Cerebellar nuclear complex (tissue), 1 donor: Measurements from ENCODE around the gene RALGAPA2.
A peak's percentile ranks its signal among the peaks of the same experiment; 100 is the strongest.
"Not testable (repeated sequence)": the region's sequence is repeated elsewhere in the genome, so short reads cannot be mapped to it uniquely, and the experiment has no call there.

ENCODE experiments used
- DNase-seq, 2 experiments: peaks; one replicate each; lab custom pipeline; 2025; lab: John Stamatoyannopoulos, UW

The RALGAPA2 gene

DNA sequence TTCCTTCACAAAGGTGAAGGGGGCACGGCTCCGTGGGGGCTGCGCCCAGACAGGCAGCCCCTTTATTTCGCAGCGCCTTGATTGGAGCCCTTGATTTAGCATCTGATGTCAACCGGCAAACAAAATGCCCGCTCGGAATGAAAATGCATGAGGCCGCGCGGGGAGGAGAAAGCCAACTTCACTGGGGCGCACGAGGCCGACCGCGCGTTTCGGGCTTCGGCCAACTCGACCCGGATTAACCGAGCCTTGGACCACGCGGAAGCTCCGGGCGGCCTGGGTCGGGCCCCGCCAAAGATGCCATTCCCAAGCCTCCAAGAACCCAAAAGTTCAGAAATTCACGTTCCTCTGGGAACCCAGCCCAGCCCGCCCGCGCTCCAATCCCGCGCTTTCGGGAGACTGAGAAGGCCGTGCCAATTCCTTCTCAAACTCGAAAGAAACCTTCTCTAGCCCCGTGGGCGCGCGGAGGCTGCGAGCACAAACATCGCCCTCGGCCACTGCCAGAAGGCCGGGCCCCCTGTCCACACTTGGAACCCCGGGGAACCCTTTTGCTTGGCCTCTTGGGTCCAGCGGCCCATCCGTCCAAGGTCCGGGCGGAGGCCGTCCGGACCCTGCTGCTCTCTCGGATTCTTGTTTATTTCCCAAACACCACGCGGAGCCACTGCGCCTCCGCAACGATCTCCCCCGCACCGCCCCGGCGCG lies 345.4 kb downstream of the RALGAPA2 start:
- no peak for DNase-seq

DNA sequence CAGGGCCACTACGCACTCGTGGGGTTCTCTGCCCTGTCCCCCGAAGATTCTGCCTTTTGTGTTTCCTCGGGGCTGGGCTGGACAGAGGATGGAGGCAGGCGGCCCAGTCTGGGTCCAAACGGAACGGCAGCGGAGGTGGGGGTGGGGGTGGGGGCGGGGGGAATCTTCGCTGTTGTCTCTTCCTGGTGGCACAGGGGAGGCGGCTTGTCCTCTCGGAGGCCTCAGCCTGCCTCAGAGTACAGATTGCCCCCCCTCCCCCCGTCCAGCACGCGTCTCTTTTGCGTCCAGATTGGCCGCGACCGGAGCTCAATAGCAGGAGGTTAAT lies 345.9 kb downstream of the RALGAPA2 start:
- no peak for DNase-seq

DNA sequence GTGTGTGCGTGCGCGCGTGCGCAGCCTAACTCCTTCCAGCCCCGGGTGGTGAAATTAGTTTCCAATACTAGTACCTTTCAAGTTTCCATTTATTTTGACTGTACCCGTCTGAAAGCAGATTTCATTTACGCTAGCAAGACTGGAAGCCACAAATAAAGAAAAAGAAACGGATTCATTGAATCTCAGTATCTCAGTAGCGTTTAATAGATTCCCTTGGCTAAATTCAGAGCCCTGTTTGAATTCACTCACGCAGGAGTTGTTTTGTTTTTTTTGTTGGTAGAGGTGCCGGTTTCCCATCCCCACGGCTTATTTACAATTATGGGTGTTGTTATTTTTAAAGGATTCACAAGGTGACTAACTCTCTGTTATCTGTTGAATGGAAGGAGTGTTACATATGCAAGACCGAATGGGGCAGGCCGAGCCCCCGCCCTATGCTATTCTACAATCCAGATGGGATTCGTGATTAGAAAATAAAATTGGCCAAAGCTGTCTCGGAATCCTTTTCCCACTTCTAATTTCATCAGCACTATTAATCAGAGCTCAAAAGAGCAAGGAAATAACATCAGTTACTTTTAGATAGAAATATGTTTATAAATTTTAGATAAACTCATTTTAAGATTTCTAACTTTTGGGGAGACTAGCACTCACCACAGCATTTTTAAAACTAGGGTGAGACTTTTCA lies 346.8 kb downstream of the RALGAPA2 start:
- no peak for DNase-seq

DNA sequence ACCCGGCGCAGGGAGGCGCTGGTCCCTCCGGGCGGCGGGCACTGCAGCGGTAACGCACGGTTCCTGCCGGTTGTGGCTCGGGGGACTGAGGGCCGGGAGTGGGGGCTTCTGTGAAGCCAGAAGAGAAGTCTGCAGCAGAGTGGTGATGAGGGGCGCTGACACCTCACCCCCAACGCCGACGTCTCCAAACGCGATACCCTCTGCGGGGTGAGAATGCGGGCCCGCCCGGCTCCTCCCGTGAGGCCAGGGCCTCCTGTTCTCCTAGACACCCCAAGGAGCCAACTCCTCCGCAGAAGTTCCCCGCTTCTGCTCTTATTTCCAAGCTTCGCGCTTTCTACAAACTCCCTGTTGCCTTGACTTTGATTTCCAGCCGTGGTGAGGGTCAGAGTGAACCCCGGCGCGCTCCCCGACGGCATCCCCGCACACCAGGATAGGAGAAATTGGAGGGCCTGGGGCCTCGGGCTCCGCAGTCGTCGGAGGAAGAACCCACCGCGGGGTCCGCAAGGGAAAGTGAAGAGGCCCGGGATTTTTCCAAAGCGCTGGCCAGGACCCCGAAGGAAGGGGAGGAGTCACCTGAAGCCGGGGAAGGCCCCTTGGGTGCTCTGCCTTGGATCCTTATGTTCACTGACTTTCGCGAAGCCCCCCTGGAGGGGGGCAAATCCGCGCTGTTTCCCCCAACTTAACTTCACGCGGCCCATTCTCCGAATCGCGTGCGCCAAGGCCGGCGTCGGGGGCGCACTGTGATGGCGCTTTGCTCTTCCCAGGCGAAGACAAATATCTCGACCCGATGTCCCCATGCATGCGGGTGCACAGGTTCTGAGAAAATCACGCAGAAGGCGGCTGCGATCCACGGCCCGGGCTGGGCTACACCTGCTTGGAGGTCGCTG lies 347.6 kb downstream of the RALGAPA2 start:
- no peak for DNase-seq

- no peak for DNase-seq
These were observed 348.4 kb downstream of the RALGAPA2 start for GRCh38 chr20:20363799-20364592.

DNA sequence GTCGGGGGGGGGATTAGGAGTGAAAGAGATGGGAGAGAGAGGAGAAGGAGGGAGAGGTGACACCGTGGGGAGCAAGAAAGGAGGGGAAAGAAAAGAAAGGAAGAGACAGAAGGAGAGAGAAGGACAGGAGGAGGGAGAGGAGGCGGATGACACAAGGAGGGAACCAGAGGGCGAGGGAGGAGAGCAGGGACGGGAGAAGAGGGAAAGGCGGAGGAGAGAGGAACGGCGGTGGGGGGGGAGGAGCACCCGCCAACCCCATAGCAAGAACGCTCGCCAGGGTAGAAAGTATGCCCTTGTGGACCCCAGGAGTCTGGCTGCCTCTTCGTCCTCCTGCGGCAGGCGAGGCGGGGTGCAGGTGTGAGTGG lies 349.0 kb downstream of the RALGAPA2 start:
- DNase-seq, result no peak

DNA sequence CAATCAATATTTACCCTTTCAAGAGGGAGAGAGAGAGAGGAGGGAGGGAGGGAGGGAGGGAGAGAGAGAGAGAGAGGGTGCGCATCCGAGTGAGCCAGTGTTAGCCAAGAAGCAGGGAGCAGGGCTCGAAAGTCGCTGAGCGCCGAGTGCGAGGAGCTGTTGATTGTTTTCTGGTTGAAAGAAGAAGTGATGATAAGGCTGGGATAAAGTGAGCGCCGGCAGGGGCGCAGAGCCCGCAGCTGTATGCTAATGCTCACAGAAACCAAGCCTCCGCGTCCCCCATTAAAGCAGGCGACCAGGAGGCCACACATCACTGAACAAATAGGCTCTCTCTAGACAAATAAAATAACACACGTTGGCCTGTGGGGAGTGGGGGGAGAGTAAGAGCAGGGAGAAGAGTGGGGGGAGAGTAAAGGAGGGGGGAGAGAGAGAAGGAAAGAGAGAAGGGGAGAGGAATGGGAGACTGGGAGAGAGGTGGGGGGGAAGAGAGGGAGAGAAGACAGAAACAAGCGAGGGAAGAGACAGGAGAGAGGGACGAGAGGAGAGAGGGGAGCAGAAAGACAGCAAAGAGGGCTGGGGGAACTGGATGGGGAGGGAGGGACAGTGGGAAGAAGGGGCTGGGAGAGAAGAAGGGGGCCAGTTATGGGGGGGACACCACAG lies 349.5 kb downstream of the RALGAPA2 start:
- peak in 1 of 2 experiments; percentile 36 for DNase-seq

GRCh38 chr20:20360464-20360863 lies 352.0 kb downstream of the RALGAPA2 start:
- peak in 1 of 2 experiments; percentile 38 for DNase-seq

GRCh38 chr20:20359628-20360027 lies 352.8 kb downstream of the RALGAPA2 start:
- DNase-seq, result no peak

- no peak for DNase-seq
These were observed 353.6 kb downstream of the RALGAPA2 start for GRCh38 chr20:20358801-20359200.

DNA sequence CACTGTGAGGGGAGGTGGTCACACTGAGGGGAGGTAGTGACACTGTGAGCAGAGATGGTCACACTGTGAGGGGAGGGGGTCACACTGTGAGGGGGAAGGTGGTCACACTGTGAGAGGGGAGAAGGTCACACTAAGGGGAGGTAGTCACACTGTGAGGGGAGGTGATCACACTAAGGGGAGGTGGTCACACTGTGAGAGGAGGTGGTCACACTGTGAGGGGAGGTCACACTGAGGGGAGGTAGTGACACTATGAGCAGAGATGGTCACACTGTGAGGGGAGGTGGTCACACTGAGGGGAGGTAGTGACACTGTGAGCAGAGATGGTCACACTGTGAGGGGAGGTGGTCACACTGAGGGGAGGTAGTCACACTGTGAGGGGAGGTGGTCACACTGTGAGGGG lies 356.9 kb downstream of the RALGAPA2 start:
- DNase-seq, result not testable (repeated sequence)

GRCh38 chr20:20353576-20353975 lies 358.9 kb downstream of the RALGAPA2 start:
- no peak for DNase-seq

GRCh38 chr20:20344476-20344875 lies 368.0 kb downstream of the RALGAPA2 start:
- DNase-seq, result no peak

DNA sequence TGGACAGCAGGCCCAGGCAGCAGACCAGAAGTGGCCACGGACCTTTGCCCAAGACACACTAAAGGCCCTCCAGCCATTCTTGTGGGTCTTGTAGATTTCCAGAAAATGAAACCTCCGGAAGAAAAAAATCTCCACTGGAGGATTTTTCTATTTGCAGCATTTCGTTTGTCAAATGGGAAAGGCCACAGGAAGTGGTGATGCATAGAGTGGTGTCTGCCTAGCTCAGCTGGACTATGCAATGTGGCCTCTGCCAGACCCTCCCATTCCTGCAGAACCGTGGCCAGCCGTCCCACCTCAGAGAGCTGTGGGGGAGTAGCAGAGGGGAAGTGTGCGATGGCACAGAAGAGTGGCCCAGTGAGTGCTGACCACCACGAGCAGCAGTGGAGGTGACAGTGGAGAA lies 368.5 kb downstream of the RALGAPA2 start:
- DNase-seq, result no peak
